GM18870 (cell line): ENCODE results near the gene PRRC2A.
"Not testable (repeated sequence)": the region's sequence is repeated elsewhere in the genome, so short reads cannot be mapped to it uniquely, and the experiment has no call there.

Experiments
- ATAC-seq: cut with Tn5 transposase; IDR thresholded peaks from one replicate; pipeline ENCODE4 v1.9.1; 2021; ENCODE audit warnings: moderate library complexity; ENCODE audit not compliant: unreplicated experiment

PRRC2A gene

DNA sequence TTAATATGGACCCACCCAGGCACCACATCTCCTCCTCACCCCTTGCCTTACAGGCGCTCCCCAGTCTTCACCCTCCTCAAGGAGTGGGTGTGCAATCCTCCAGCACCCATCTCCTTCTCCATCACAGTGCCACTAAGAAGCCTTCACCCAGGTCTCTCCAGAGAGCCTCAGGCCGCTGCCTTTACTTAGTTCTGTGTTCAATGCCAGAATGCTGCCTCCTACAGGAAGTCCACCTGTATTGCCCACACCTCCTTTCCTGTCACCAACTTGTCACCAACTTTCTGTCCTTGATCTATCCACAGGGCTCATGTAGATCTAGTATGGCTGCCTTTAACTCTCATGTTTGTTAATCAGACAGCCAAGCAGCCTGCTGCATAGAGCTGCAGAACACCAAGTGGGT, 35.0 kb upstream of the PRRC2A start:
- no peak for ATAC-seq

DNA sequence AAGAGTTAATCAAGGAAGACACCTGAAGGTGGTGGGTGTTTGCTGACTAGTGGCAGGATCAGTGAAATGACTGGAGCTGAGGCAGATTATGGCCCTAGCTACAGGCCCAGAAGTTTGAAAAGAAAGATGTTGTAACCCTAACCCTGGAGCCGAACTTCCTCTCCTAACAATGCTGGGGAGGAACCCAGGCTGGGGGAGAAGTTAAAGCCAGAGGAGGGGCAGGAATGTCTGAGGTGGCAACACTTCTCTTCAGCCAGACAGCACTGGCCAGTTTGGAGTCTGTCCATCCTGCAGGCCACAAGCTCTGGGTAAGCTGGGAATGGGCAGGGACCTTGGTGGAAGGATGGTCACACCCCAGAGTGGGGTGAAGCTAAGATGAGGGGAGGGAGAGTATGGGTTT, 34.5 kb upstream of the PRRC2A start, which contains the start of gene LST1:
Gene LST1 (plus strand): TSS at position 270 of the 400 bp plus-strand sequence. CDS start 1,023 bp downstream, outside the sequence.
- ATAC-seq: no peak

DNA sequence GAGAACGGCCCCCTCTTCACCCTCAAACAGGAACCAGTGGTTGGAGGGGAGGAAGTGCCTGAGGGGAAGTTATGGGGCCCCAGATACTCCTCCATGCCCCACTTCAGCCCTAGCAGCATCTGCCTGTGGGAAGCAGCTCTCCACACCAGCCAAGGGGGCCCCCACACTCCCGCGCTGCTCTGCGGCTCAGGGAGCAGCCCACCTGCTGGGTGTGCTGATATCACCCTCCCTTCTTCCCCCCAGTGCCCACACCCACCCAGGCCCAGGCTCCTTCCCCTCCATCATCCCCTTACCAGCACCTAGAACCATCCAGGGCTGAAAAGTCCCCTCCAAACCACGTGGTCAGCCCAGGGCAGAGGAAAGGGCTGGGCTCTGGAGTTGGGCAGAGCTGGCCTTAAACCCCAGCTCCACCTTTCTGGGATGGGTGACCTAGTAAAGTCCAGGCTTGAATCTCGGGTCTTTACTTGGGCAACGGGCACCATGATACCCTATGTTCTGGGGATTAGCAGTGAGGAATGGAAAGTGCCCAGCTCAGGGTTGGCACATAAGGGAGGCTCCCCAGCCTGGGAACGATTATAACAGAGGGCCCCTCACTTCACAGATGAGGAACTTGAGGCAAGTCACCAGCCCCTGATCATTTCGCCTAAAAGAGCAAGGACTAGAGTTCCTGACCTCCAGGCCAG, 33.8 kb upstream of the PRRC2A start:
- no peak for ATAC-seq

DNA sequence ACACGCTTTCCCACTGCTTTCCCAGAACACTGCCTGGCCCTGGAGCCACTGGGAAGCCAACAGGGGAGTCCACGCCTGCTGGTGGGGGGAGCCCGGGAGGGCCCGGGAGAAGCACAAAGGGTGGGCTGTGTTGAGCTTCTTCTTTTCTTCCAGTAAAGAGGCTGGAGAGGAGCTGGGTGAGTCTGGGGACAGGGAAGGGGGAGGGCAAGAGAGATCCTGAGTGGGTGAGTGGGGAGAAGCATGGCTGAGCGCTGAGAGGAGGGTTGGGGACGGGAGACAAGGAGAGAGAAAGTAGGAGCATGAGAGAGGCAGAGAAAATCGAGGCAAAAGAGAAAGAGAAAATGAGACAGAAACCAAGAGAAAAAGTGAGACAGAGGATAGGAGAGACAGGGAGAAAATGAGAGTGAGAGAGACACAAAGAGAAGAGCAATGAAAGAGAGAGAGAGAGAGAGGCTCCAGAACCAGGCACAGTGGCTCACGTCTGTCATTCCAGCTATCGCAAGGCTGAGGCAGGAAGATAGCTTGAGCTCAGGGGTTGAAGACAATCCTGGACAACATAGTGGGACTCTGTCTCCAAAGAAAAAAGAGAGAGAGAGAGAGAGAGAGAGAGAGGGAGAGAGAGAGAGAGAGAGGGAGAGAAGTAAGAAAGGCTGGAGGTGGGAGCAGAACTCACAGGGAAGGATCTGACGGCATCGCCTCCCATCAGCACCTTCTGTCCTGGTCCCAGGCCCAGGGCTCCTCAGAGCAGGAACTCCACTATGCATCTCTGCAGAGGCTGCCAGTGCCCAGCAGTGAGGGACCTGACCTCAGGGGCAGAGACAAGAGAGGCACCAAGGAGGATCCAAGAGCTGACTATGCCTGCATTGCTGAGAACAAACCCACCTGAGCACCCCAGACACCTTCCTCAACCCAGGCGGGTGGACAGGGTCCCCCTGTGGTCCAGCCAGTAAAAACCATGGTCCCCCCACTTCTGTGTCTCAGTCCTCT, 32.4 kb upstream of the PRRC2A start:
- no peak for ATAC-seq

DNA sequence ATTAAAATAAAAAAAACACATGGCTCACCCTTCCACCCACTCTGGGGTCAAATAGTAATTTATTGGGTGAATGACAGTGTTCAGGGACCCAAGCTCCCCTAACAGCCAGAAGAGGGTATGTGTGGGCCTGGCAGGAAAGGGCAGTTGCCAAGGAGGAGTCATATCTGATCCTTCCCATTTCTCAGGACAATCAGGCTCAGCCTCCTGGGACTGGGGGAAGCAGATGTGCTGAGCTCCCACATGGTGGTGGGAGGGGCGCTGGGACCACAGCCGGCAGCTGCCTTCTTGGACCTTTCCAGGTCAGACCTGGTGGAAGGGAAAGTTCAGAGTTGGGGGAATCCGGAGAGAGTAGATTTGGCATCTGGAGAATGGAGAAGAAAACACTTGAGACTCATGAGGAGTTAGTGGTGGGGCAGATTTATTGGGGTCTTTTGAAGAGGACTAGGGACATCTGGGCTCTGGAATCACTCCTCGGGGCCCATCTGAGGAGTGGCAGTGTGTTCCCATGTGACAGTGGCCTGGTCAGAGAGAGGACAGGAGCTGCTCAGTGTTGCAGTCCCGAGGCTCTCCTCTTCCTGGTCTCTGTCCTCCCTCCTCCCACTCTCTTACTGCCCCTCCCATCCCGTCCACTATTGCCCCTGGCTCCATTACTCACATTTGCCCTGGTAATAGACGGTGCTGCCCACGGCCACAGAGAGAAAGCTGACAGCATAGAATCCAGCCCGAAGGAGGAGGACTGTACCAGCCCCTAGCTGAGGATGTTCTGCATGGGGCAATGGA, 31.5 kb upstream of the PRRC2A start:
- ATAC-seq: no peak

DNA sequence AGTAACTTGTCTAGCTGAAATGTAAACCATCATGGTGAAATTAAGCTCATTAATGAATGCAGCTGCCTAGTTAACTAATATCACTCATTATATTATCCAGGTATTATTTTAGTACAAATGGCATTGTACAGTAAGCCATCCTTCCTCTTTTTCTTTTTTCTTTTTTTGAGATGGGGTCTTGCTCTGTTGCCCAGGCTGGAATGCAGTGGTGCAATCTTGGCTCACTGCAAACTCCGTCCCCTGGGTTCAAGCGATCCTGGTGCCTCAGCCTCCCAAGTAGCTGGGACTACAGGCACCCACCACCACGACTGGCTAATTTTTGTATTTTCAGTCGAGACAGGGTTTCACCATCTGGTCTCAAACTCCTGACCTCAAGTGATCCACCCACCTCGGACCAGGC, 29.8 kb upstream of the PRRC2A start:
- not testable (repeated sequence) for ATAC-seq

DNA sequence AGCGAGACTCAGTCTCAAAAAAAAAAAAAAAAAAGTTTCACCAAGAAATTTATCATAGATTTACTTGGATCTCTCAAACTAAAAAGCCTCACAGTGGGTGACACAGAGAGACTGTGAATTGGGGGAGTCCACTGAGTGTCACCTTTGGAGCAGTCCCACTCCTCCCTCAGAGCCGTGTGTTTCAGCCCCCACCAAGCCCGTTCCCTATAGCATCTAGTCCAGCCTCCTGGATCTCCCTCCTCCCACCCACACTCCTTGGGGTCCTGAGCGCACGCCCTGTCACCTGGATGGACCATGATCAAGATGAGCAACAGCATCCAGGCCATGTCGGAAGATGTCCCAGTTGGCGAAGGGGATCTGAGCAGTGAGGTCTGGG, 28.1 kb upstream of the PRRC2A start:
- no peak for ATAC-seq

DNA sequence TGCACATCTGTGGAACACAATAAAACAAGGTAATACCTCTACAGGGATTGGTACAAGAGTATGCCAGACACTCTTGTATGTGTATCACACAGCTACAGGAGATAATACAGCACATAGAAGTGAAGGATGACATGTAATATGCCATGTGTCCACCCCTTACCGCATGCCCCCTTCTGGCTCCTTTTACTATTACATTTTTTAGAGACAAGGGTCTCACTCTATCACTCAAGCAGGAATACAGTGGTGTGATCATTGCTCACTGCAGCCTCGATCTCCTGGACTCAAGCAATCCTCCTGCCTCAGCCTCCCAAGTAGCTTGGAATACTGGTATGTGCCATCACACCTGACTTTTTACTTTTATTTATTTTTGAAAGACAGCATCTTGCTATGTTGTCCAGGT, 23.5 kb upstream of the PRRC2A start:
- ATAC-seq: no peak

DNA sequence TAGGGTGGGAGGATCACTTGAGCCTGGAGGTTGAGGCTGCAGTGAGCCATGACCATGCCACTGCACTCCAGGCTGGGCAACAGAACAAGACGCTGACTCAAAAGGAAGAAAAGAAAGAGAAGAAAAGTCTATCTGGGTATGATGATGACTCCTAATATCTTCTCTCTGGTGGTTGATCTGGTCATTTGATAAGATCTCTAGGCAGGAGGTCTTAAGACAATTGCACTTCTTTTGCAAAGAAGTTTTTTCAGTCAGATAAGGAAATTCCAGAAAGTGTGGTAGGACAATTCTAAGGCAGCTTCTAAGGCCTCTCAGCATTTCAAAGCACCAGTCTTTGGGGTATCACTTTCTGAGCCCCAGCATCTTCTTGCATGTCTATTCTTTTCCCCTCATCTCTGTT, 13.2 kb upstream of the PRRC2A start:
- ATAC-seq: no peak

DNA sequence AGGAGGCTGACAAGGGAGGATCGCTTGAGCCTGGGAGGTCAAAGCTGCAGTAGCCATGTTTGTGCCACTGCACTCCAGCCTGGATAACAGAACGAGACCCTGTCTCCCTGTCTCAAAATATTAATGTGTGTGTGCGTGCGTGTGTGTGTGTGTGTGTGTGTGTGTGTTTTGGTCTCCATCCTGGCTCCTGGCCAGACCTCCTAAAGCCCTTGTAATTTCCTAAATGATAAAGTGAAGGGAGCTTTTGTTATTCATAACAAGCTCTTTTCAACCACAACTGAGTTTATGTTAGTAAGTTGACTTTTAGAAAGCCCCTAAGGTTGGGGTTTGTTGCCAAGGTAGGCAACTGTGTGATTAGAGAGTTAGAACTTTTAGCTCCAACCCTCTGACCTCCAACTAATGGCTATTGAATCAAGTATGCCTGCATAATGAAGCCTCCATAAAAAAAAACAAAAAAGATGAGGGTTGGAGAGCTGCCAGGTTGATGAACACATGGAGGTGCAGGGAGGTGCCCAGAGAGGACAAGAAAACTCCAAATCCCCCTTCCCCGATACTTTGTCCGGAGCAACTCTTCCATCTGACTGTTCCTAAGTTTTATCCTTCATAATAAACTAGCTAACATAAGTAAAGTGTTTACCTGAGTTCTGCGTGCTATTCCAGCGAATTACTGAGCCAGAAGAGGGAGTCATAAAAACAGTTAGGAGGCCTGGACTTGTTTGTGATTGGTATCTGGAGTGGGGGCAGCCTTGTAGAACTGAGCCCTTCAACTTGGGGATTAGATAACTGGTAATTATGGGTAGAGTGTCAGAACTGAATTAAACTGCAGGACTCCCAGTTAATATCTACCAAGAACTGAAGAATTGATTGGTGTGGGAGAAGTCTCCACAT, 10.8 kb upstream of the PRRC2A start:
- ATAC-seq: no peak

DNA sequence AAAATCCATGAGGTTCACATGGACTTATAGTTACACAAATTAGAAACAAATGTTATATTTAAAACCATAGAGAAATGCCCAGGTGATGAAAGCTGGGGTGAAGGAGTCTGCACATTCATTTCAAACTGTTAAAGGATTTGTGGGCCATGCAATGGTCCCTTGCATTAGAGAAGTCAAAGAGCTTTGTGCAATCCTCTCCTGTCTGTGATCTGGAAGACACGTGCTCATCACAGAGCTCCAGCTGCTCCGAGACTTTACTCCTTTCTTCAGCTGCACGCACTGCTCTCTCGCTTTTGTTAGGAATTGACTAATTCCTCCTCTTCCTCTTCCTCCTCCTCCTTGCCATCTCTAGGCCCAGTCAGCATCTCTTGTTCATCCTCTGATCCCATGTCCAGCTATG, 9.5 kb upstream of the PRRC2A start:
- no peak for ATAC-seq

DNA sequence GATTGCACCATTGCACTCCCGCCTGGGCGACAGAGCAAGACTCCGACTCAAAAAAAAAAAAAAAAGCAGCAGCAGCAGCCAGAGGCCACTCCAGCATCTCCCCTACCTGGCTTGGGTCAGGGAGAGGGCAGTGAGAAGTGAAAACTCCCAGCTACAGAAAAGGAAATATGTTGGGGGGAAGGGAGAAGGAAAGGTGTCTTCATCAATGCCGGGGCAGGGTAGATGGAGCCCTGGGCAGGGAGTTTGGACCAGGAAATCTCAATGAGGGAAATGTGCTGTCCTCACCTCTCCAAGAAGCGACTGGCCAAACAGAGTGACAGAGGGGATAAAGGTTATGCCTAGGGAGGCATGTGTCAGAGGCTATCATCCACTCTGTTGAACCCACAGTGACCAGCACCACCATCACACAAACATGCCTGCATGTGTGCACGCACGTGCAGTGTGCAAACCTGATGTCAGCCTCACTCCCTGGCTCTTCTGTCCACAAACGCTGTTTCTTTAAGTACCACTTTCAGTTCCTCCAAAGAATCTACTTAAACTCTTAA, 6.4 kb upstream of the PRRC2A start:
- no peak for ATAC-seq

DNA sequence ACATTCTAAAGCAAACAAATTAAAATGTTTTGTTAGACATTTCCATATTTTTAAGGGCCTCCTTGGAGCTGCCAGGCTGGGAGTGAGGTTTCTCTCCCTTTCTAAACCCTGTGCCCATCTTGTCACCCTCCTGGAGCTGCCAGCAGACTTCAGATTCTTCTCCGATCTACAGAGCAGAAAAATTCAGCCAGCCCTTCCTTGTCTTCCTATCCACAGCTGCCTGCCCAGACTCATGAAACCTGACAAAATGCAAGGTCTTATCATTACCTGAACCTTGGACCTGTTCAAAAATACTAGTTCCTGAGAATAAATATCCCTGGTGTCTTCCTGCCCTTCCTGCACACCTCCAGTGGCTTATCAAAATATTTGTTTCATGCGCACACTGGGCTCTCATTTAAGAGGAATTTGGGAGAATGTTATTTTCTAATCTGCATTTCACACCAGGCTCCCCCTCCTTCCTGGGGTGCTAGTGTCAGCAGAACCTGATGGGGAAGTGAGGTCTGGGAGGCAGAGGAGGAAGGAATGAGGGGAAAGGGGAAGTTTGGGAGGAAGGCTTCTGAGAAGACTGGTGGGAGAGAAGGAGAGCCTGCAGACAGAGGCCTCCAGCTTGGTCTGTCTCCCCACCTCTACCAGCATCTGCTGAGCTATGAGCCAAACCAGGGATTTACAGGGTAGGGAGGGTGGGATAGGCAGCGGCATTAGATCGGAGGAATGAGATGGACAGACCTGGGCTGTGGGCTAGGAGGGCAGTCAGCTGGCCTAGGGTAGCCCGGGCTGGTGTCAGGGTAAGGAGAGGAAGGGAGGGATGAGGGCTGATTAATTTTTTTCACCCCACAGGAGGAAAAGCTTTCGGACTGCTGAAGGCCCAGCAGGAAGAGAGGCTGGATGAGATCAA, 5.6 kb upstream of the PRRC2A start, which contains the start of gene AIF1:
Gene AIF1 (plus strand): TSS at position 551 of the 895 bp plus-strand sequence. CDS start 96 bp downstream, at position 647.
- no peak for ATAC-seq

DNA sequence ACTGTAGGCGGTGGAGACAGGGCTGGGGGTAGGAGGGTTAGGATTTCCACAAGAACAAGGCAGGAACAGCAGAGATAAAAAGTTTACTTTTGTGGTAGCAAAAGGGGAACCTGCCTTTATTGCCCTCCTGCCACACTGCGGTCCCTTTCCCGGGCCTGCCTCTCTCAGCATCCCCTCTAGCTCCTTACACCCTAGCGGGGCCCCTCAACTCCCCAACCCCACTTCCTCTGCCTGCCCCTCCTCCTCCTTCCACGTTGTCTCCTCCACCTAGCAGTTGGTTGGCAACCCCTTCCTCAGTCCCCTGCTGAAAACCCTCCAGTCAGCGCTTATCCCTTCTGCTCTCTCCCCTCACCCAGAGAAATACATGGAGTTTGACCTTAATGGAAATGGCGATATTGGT, 4.8 kb upstream of the PRRC2A start:
- ATAC-seq: no peak

DNA sequence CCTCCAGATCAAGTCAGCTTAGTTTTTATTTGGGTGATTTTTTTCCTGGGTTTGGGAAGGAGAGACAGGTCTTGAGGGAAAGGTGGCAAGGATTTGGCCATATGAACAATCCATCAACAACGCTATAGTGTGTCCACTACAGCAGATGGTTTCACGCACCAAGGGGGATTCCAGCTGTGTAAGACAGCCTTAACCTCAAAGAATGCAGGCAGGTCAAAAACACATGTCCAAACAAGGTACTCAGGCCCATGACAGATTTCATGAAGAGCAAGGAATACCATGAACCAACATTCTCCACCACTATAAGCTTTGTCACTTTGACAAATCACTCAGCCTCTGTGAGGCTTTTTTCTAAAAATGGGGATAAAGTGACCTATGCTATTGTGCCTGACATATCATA, 3.5 kb upstream of the PRRC2A start:
- no peak for ATAC-seq

DNA sequence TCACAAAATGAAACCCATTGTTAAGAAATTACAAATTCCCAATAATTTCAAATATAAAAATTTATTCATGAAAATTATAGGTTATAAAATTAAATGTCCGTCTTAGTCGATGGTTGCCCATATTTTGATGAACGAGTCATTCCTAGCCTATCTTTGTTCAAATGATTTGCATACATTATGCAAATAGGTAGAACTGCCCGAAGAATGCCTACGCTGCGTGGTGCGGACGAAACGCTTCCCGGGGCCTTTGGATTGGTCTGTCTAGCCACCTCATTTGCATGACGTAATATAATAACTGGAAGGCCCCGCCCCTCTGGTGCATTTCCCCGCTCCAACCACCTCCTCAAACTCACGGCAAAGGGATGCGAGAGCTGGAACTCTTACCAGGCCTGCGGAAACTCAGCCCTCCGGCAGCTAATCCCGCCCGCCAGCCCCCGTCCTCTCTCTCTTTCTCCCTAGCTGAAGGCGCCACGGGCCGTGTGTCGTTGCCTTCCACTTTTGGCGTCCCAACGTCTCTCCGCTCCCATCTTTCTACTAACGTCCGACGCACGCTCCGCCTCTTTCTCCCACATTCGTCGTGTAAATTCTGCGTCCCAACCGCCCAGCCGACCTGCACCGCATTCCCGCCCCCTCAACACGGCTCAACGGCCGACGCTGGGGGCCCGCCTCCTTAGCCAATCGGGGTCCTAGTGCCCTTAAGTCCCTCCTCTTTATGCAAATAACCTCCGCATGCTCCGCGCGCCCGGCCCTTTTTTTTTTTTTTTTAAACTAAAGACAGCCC, 520 bp upstream of the PRRC2A start:
- ATAC-seq: peak; percentile 84

DNA sequence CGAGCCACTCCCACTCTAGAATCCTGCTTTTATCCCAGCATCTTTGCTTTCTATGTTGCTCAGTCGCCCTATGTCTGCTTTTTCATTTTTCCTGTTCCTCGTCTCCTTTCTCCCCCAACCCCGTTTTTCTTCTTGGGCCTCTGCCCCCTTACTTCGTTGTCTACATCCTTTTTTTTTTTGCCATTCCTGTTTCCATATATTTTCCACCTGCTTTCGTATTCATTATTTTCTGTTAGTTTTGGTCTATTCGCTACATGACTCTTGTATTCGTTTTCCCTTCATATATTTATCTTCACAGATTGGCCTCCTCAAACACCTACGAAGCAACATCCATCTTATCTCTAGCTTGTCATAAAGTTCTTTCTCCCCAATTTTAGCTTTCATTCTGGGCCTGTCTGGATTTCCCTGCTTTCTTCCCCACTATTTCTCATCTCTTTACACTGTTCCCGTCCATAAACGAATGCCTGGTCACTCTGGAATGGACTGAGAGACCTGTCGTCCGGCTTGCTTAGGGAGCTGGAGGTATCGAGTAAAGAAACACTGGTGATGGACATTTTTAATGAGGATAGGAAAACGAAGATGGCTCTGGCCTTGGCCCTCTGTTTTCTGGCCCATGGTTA, 915 bp downstream of the PRRC2A start:
- no peak for ATAC-seq

DNA sequence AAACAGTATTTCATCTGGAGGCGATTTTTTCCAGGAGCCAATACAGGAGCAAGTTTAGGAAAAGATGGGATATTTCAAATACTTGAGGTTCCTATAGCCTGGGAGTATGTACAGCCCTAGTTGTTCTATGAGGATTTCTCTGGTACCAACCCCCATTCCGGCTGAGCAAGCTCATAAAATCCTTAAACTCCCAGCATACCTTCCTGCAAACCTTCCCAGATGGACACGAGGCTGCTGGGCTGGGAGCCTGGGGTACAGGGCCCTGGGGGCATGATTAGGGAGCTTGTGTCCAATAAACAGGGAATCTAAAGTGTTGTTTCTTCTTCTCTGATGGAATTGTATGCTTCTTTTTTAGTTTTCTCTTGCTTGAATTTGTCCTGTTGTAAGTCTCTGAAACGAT, 1.5 kb downstream of the PRRC2A start:
- ATAC-seq: no peak
